Body of pancreas (tissue), 4 donors: ENCODE data around the gene CELF3. TPM values are rescaled to one million over a fixed set of nuclear protein-coding genes. Genes with fewer than 3 reads are reported as not detected.

Experiments
- ATAC-seq: fragments of 150-250 bp; one replicate; pipeline ENCODE4 v1.9.1; 2016
- DNase-seq, 4 donors: peaks; one replicate each; pipeline ENCODE4 v3.0.0-alpha.2; 2019
- H3K27ac ChIP-seq, 4 donors: fragments of 200-600 bp; sonication (generic); 1 replicate in 3 of 4; 2 replicates in 1 of 4; pipeline versions ENCODE4 v1.5.1 to v1.6.1; 2016 to 2019; ENCODE audit warnings: mild to moderate bottlenecking in 1 of 4, mixed read lengths in 1 of 4, moderate library complexity in 1 of 4
- H3K27me3 ChIP-seq, 2 donors: fragments of 200-600 bp; sonication (generic); one replicate each; pipeline ENCODE4 v1.6.0; 2016; ENCODE audit warnings: mild to moderate bottlenecking in 1 of 2
- H3K36me3 ChIP-seq, 2 donors: fragments of 200-600 bp; sonication (generic); replicated peaks in 1 of 2; 2 replicates each; pipeline ENCODE4 v1.5.1; 2016; ENCODE audit warnings: low read depth in 2 of 2; ENCODE audit not compliant: insufficient read depth in 1 of 2
- H3K4me1 ChIP-seq: fragments of 200-600 bp; sonication (generic); one replicate; pipeline ENCODE4 v1.6.0; 2016
- H3K4me3 ChIP-seq, 2 donors: fragments of 200-600 bp; sonication (generic); 1 replicate in 1 of 2; 2 replicates in 1 of 2; pipeline ENCODE4 v1.5.1; 2016 to 2019
- H3K9me3 ChIP-seq, 3 donors: fragments of 200-600 bp; sonication (generic); 1 replicate in 2 of 3; 2 replicates in 1 of 3; pipeline ENCODE4 v1.5.1; 2016
- CTCF ChIP-seq, 7 experiments: fragments of 450-650 bp in 4 of 7; fragments of 200-600 bp in 3 of 7; sonication (generic) in 3 of 7; IDR thresholded peaks; one replicate each; pipeline ENCODE4 v1.5.1; 2016 to 2019; ENCODE audit warnings: antibody characterized with exemption in 7 of 7
- POLR2A ChIP-seq, 3 donors: fragments of 450-650 bp; IDR thresholded peaks; one replicate each; pipeline ENCODE4 v1.6.1; 2016; ENCODE audit warnings: antibody characterized with exemption in 3 of 3, mild to moderate bottlenecking in 2 of 3
- WGBS, 2 donors: methylation state at CpG; one replicate each; pipeline ENCODE4 v1.1.5; 2017; 5-methylcytosine and 5-hydroxymethylcytosine counted together
- intact Hi-C: fragments of 100-400 bp; cut with DNase I; formaldehyde crosslinking; loops from one replicate; pipeline ENCODE4 v1.15.1; 2023
- total RNA-seq, 2 donors: library from RNA; depleted of rRNA; stranded (reverse); fragments of >200 nt; gene quantifications; one replicate each; pipeline ENCODE4 v1.1.0, GENCODE V29; 2016

Gene CELF3
- total RNA-seq, 2 donors from 2014 or later = 1.6 to 48.1 TPM

GRCh38 chr1:151710187-151710840, 6.3 kb downstream of the CELF3 start:
- intact Hi-C loops = no loop called here
- no peaks in the 10 kb centered on the region for H3K27me3 ChIP-seq
- no peaks in the 10 kb centered on the region for H3K36me3 ChIP-seq
- no peak overlapping the region for H3K4me3 ChIP-seq
- no peak for TF ChIP-seq POLR2A (IDR thresholded peaks at IDR 0.05)
- no peak for TF ChIP-seq CTCF (IDR thresholded peaks at IDR 0.05)
- H3K4me1 ChIP-seq = no peaks in the 10 kb centered on the region
- no peaks in the 10 kb centered on the region for H3K9me3 ChIP-seq
- H3K27ac ChIP-seq = no peak overlapping the region
- ATAC-seq (no peak), DNase-seq (peak; percentile 34 to 65 (median 56))
- WGBS, 2 donors = 50 to 67% methylated on average over 9 to 15 of the region's 15 CpGs

GRCh38 chr1:151708891-151709290, 7.7 kb downstream of the CELF3 start:
- Histone ChIP-seq H3K36me3 (no peaks in the 10 kb centered on the region), H3K4me3 (no peak overlapping the region), H3K27me3 (no peaks in the 10 kb centered on the region), H3K4me1 (no peaks in the 10 kb centered on the region), H3K9me3 (no peaks in the 10 kb centered on the region), H3K27ac (no peak overlapping the region)
- intact Hi-C loops = no loop called here
- WGBS, 2 donors = 60 to 74% methylated on average over 15 of the region's 15 CpGs
- DNase-seq (no peak), ATAC-seq (no peak)
- TF ChIP-seq CTCF (IDR thresholded peaks at IDR 0.05) (no peak), POLR2A (IDR thresholded peaks at IDR 0.05) (no peak)

GRCh38 chr1:151707541-151708065, 9.0 kb downstream of the CELF3 start:
- intact Hi-C loops = no loop called here
- no peak overlapping the region for H3K4me3 ChIP-seq
- no peaks in the 10 kb centered on the region for H3K4me1 ChIP-seq
- H3K27ac ChIP-seq = no peak overlapping the region
- no peaks in the 10 kb centered on the region for H3K36me3 ChIP-seq
- WGBS, 2 donors = 89 to 92% methylated on average over 1 to 15 of the region's 15 CpGs
- no peaks in the 10 kb centered on the region for H3K9me3 ChIP-seq
- no peak for DNase-seq
- TF ChIP-seq POLR2A (IDR thresholded peaks at IDR 0.05) (no peak), CTCF (IDR thresholded peaks at IDR 0.05) (no peak)
- no peak for ATAC-seq
- H3K27me3 ChIP-seq = no peaks in the 10 kb centered on the region

GRCh38 chr1:151706464-151707415, 9.9 kb downstream of the CELF3 start:
- H3K27me3 ChIP-seq = no peaks in the 10 kb centered on the region
- H3K4me3 ChIP-seq = no peak overlapping the region
- intact Hi-C loops = no loop called here
- H3K9me3 ChIP-seq = no peaks in the 10 kb centered on the region
- H3K4me1 ChIP-seq = no peaks in the 10 kb centered on the region
- DNase-seq = no peak
- H3K36me3 ChIP-seq = no peaks in the 10 kb centered on the region
- H3K27ac ChIP-seq = no peak overlapping the region
- ATAC-seq = no peak
- 75 to 76% methylated on average over 14 to 20 of the region's 21 CpGs for WGBS, 2 donors
- TF ChIP-seq CTCF (IDR thresholded peaks at IDR 0.05) = no peak
- TF ChIP-seq POLR2A (IDR thresholded peaks at IDR 0.05) = no peak
